Measurements from ENCODE around the gene CPSF2. TPM values are rescaled to one million over a fixed set of nuclear protein-coding genes. Genes with fewer than 3 reads are reported as not detected.

Gene CPSF2
- total and polyA plus RNA-seq, 2 of the 13 experiments (the other 11 are each of a cell fraction or from before 2014, with no cell fraction given): 14.3 to 67.9 TPM

DNA sequence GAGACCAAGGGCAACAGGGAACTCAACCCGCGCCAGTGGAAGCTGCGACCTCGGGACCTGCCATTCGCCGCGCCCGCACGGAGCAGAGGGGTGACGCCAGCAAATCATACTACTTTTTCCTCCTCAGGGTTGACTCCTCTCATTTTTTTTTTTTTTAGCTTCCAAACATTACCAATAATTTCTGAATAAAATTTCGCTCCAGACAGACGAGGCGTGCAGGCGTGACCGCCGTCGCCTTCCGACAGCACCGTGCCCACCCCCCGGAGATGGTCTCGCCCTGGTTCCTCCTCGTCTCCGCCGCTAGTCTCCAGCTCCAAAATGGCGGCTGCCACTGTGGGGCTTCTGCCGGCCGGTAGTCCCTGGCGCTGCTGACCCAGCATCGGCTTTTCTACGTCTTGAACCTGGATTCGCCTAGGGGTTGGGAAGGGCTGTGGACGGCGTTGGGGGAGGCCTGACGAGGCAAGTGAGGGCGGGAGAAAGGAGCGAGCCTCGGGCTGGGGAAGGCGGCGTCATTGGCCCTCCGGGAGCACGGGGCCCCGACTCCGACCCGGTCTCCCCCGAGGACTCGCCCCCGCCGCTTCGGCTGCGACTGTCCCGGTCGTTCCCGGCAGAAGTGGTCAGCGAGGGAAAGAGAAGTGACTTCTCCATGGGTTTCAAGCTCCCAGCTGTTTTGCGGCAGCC is at the start of gene CPSF2, which contains the start of gene NDUFB1 (continued):
- TF ChIP-seq, protein P1, sequence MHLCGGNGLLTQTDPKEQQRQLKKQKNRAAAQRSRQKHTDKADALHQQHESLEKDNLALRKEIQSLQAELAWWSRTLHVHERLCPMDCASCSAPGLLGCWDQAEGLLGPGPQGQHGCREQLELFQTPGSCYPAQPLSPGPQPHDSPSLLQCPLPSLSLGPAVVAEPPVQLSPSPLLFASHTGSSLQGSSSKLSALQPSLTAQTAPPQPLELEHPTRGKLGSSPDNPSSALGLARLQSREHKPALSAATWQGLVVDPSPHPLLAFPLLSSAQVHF (CRISPR knock-in tag; IDR thresholded peaks at IDR 0.05): no peak; the same call in 1 of the 2 replicates
- TF ChIP-seq ZNF788 (CRISPR knock-in tag; IDR thresholded peaks at IDR 0.05; ENCODE audit: borderline replicate concordance) (peak; percentile 72; the same call in 1 of the 2 replicates), ZNF572 (CRISPR knock-in tag; IDR thresholded peaks at IDR 0.05) (no peak), ZFAT (CRISPR knock-in tag; conservative IDR thresholded peaks at IDR 0.05) (0 out of 2 replicates have a peak, but pooled peaks have one; percentile 60), ZNF652 (CRISPR knock-in tag; IDR thresholded peaks at IDR 0.05; ENCODE audit: borderline replicate concordance, low read depth) (no peak), RBAK (CRISPR knock-in tag; IDR thresholded peaks at IDR 0.05) (no peak), FIP1L1 (IDR thresholded peaks at IDR 0.05; ENCODE audit: borderline replicate concordance, insufficient read depth, low read depth, low read length) (no peak), REPIN1 (CRISPR knock-in tag; IDR thresholded peaks at IDR 0.05; ENCODE audit: borderline replicate concordance, low read depth) (peak; percentile 48; the same call in 1 of the 2 replicates), SAP130 (CRISPR knock-in tag; IDR thresholded peaks at IDR 0.05; ENCODE audit: low read depth) (peak; percentile 72), ATAD3A (CRISPR knock-in tag; IDR thresholded peaks at IDR 0.05) (no peak), NCOR1 (IDR thresholded peaks at IDR 0.05; ENCODE audit: borderline replicate concordance, low read length) (0 out of 2 replicates have a peak, but pooled peaks have one; percentile 26), TARDBP (CRISPR knock-in tag; IDR thresholded peaks at IDR 0.05) (peak; percentile 46), EEA1 (CRISPR knock-in tag; IDR thresholded peaks at IDR 0.05; ENCODE audit: borderline replicate concordance) (no peak; the same call in 1 of the 2 replicates), ZNF501 (CRISPR knock-in tag; IDR thresholded peaks at IDR 0.05) (peak; percentile 91), SP2 (CRISPR knock-in tag; IDR thresholded peaks at IDR 0.05) (no peak), RAD51 (IDR thresholded peaks at IDR 0.05; ENCODE audit: borderline replicate concordance) (no peak), ZSCAN9 (CRISPR knock-in tag; IDR thresholded peaks at IDR 0.05; ENCODE audit: borderline replicate concordance) (no peak), ZNF543 (CRISPR knock-in tag; IDR thresholded peaks at IDR 0.05) (0 out of 2 replicates have a peak, but pooled peaks have one; percentile 64), HNRNPH1 (optimal IDR thresholded peaks at IDR 0.05; ENCODE audit: low read depth, low read length) (no peak), NFKBIZ (CRISPR knock-in tag; IDR thresholded peaks at IDR 0.05) (no peak), KDM5B (CRISPR knock-in tag; IDR thresholded peaks at IDR 0.05; ENCODE audit: borderline replicate concordance) (peak; percentile 44), ZNF672 (CRISPR knock-in tag; IDR thresholded peaks at IDR 0.05) (no peak), FOXM1 (CRISPR knock-in tag; IDR thresholded peaks at IDR 0.05) (peak; percentile 62; the same call in 1 of the 2 replicates), ZNF589 (CRISPR knock-in tag; conservative IDR thresholded peaks at IDR 0.05) (no peak)
- TF ChIP-seq, protein P2, sequence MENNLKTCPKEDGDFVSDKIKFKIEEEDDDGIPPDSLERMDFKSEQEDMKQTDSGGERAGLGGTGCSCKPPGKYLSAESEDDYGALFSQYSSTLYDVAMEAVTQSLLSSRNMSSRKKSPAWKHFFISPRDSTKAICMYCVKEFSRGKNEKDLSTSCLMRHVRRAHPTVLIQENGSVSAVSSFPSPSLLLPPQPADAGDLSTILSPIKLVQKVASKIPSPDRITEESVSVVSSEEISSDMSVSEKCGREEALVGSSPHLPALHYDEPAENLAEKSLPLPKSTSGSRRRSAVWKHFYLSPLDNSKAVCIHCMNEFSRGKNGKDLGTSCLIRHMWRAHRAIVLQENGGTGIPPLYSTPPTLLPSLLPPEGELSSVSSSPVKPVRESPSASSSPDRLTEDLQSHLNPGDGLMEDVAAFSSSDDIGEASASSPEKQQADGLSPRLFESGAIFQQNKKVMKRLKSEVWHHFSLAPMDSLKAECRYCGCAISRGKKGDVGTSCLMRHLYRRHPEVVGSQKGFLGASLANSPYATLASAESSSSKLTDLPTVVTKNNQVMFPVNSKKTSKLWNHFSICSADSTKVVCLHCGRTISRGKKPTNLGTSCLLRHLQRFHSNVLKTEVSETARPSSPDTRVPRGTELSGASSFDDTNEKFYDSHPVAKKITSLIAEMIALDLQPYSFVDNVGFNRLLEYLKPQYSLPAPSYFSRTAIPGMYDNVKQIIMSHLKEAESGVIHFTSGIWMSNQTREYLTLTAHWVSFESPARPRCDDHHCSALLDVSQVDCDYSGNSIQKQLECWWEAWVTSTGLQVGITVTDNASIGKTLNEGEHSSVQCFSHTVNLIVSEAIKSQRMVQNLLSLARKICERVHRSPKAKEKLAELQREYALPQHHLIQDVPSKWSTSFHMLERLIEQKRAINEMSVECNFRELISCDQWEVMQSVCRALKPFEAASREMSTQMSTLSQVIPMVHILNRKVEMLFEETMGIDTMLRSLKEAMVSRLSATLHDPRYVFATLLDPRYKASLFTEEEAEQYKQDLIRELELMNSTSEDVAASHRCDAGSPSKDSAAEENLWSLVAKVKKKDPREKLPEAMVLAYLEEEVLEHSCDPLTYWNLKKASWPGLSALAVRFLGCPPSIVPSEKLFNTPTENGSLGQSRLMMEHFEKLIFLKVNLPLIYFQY (CRISPR knock-in tag; IDR thresholded peaks at IDR 0.05; ENCODE audit: borderline replicate concordance): no peak
- TF ChIP-seq, protein P3, sequence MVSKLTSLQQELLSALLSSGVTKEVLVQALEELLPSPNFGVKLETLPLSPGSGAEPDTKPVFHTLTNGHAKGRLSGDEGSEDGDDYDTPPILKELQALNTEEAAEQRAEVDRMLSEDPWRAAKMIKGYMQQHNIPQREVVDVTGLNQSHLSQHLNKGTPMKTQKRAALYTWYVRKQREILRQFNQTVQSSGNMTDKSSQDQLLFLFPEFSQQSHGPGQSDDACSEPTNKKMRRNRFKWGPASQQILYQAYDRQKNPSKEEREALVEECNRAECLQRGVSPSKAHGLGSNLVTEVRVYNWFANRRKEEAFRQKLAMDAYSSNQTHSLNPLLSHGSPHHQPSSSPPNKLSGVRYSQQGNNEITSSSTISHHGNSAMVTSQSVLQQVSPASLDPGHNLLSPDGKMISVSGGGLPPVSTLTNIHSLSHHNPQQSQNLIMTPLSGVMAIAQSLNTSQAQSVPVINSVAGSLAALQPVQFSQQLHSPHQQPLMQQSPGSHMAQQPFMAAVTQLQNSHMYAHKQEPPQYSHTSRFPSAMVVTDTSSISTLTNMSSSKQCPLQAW (CRISPR knock-in tag; IDR thresholded peaks at IDR 0.05): 0 out of 2 replicates have a peak, but pooled peaks have one; percentile 12
